GM12873 (cell line): ENCODE measurements around the gene MRPS23.

ENCODE experiments used
- TF ChIP-seq, protein P1 (sequence below): IDR thresholded peaks from 2 replicates; pipeline ENCODE4 v1.5.1; 2012; ENCODE audit warnings: low read depth, mild to moderate bottlenecking, moderate library complexity, low read length, control low read depth; ENCODE audit not compliant: insufficient read depth; ENCODE audit errors: missing control alignments

The MRPS23 gene

DNA sequence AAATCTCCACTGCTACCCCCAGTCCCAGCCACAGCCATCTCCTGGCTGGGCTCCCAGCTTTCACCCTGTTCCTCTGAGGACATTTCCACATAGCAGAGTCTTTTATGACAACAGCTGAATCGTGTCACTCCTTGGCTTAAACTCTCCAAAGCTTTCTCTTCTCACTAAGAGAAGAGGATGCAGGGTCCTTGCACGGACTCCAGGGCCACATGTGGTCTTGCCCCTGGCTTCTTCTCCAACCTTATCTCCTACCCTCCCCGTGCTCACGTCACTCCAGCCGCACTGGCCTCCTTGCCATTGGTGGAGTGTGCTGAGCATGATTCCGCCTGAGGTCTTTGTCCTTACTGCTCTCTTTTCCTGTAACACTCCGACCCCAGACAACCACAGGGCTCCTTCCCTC is 64.8 kb downstream of the MRPS23 start:
- TF ChIP-seq, protein P1, sequence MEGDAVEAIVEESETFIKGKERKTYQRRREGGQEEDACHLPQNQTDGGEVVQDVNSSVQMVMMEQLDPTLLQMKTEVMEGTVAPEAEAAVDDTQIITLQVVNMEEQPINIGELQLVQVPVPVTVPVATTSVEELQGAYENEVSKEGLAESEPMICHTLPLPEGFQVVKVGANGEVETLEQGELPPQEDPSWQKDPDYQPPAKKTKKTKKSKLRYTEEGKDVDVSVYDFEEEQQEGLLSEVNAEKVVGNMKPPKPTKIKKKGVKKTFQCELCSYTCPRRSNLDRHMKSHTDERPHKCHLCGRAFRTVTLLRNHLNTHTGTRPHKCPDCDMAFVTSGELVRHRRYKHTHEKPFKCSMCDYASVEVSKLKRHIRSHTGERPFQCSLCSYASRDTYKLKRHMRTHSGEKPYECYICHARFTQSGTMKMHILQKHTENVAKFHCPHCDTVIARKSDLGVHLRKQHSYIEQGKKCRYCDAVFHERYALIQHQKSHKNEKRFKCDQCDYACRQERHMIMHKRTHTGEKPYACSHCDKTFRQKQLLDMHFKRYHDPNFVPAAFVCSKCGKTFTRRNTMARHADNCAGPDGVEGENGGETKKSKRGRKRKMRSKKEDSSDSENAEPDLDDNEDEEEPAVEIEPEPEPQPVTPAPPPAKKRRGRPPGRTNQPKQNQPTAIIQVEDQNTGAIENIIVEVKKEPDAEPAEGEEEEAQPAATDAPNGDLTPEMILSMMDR, result no peak
